Keratinocyte (primary cell): ENCODE measurements around the gene UQCC2. TPM values are rescaled to one million over a fixed set of nuclear protein-coding genes. Genes with fewer than 3 reads are reported as not detected.

Source experiments
- DNase-seq: peaks from one replicate; pipeline ENCODE4 v3.0.0-alpha.2; 2011; ENCODE audit warnings: low read depth, missing footprints, low spot score
- FAIRE-seq: peaks from 2 replicates; lab custom pipeline; 2011; peaks lifted over from hg19 to GRCh38; lab: Jason Lieb, UNC
- H2AFZ ChIP-seq: 2 replicates; pipeline ENCODE4 v1.6.0; 2012; ENCODE audit warnings: low read length, control low read depth, inconsistent platforms; ENCODE audit not compliant: control insufficient read depth
- H3K27ac ChIP-seq: 2 replicates; pipeline ENCODE4 v1.5.1; 2011; ENCODE audit warnings: low read length; ENCODE audit not compliant: control insufficient read depth, insufficient read depth
- H3K27me3 ChIP-seq: 3 replicates; pipeline ENCODE4 v1.6.0; 2011; ENCODE audit warnings: low read length; ENCODE audit not compliant: control insufficient read depth, insufficient read depth; ENCODE audit errors: extremely low read depth
- H3K36me3 ChIP-seq, 2 experiments: 2 replicates in 1 of 2; 3 replicates in 1 of 2; pipeline ENCODE4 v1.5.1; 2011; ENCODE audit warnings: low read length in 2 of 2, mild to moderate bottlenecking in 1 of 2; ENCODE audit not compliant: control insufficient read depth in 2 of 2, insufficient read depth in 2 of 2; ENCODE audit errors: extremely low read depth in 1 of 2
- H3K4me1 ChIP-seq: 3 replicates; pipeline ENCODE4 v1.5.1; 2011; ENCODE audit warnings: low read length; ENCODE audit not compliant: control insufficient read depth, insufficient read depth; ENCODE audit errors: extremely low read depth
- H3K4me2 ChIP-seq: 3 replicates; pipeline ENCODE4 v1.6.0; 2011; ENCODE audit warnings: low read depth, low read length; ENCODE audit not compliant: control insufficient read depth, insufficient read depth; ENCODE audit errors: extremely low read depth
- H3K4me3 ChIP-seq, 3 experiments: fragments of 200-600 bp in 1 of 3; sonication (generic) in 1 of 3; 2 replicates in 2 of 3; 3 replicates in 1 of 3; pipeline ENCODE4 v1.5.1; 2011 to 2016; ENCODE audit warnings: low read length in 3 of 3, mild to moderate bottlenecking in 3 of 3, control low read depth in 2 of 3, inconsistent platforms in 1 of 3, low read depth in 1 of 3, mixed read lengths in 1 of 3, mixed run types in 1 of 3, moderate library complexity in 1 of 3; ENCODE audit not compliant: control insufficient read depth in 2 of 3, insufficient read depth in 2 of 3; ENCODE audit errors: extremely low read depth in 1 of 3
- H3K79me2 ChIP-seq: 2 replicates; pipeline ENCODE4 v1.6.0; 2012; ENCODE audit warnings: low read length; ENCODE audit not compliant: control insufficient read depth, insufficient read depth
- H3K9ac ChIP-seq: 3 replicates; pipeline ENCODE4 v1.6.0; 2011; ENCODE audit warnings: low read length; ENCODE audit not compliant: control insufficient read depth, insufficient read depth; ENCODE audit errors: extremely low read depth
- H3K9me1 ChIP-seq: 3 replicates; pipeline ENCODE4 v1.6.0; 2011; ENCODE audit warnings: low read length; ENCODE audit not compliant: control insufficient read depth, insufficient read depth; ENCODE audit errors: extremely low read depth
- H3K9me3 ChIP-seq: 2 replicates; pipeline ENCODE4 v1.5.1; 2012; ENCODE audit warnings: low read depth, low read length; ENCODE audit not compliant: control insufficient read depth
- H4K20me1 ChIP-seq: 3 replicates; pipeline ENCODE4 v1.6.0; 2011; ENCODE audit warnings: low read length; ENCODE audit not compliant: control insufficient read depth, insufficient read depth; ENCODE audit errors: extremely low read depth
- CTCF ChIP-seq, 3 experiments: IDR thresholded peaks in 1 of 3; conservative IDR thresholded peaks in 1 of 3; optimal IDR thresholded peaks in 1 of 3; 2 replicates in 2 of 3; 3 replicates in 1 of 3; pipeline versions ENCODE3 to v1.5.1; 2011; ENCODE audit warnings: low read length in 3 of 3, mild to moderate bottlenecking in 3 of 3, moderate library complexity in 2 of 3, control low read depth in 1 of 3, inconsistent platforms in 1 of 3; ENCODE audit not compliant: insufficient read depth in 2 of 3; ENCODE audit errors: extremely low read depth in 1 of 3
- EZH2 ChIP-seq: IDR thresholded peaks from one replicate; pipeline ENCODE4 v1.6.1; 2012; ENCODE audit warnings: inconsistent platforms, mild to moderate bottlenecking, low read length, moderate library complexity
- dilution Hi-C: fragments of 300-500 bp; cut with MboI; formaldehyde crosslinking; loops from one replicate; pipeline ENCODE4 v1.7.0; 2020; ENCODE audit warnings: low sequenced_read_pairs; ENCODE audit not compliant: extremely low pct_ligation_motif_present
- polyA plus RNA-seq, 5 experiments: library from polyadenylated mRNA; depleted of rRNA in 3 of 5; stranded (reverse) in 3 of 5; stranded (forward) in 1 of 5; unstranded in 1 of 5; fragments of >200 nt; gene quantifications; 1 replicate in 1 of 5; 2 replicates in 3 of 5; 3 replicates in 1 of 5; pipeline versions ENCODE4 v1.2.1 to v1.2.3, GENCODE V29; 2011 to 2012; ENCODE audit warnings: missing spikeins in 2 of 5, low read depth in 1 of 5, low replicate concordance in 1 of 5

Gene UQCC2
- polyA plus RNA-seq, 1 donor (not counting 4 experiments of a cell fraction or from before 2014, with no cell fraction given), result 76.7 TPM

DNA sequence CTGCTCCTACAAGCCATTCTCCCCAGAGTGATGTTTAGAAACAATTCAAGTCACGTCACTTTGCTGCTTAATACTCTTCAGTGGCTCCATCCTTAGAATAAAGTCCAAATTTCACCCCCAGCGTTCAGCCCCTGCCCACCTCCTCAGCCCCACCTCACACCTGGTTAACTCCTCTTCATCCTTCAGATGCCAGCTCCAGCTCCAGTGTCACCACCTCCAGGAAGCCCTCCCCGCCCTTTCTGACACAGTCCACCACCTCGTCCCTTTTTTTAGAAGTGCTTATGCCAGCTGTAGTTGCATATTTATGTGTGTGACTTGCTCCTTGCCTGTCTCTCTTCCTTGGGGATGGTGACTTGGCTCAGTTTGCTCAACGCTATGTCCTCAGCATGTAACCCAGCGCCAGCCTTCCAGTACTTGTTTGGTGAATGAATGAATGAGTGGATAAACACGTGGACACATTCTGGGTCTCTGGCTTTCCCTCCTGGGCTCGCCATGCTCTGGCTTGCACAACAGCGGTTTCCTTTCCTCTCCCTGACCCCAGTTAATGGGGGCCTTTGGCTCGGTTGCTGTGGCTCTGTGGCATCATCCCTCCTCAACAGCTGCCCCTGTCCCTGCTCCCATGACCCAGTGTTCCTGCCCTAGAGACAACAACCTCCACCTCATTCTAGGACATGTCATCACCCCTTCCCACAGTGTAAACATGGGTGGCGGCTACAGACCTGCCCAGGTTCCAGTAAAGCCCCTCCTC lies 38.9 kb upstream of the UQCC2 start:
- H3K4me1 ChIP-seq, result peaks cover 11% of the 10 kb centered on the region
- H3K9me3 ChIP-seq, result no peaks in the 10 kb centered on the region
- H4K20me1 ChIP-seq, result no peaks in the 10 kb centered on the region
- no peak overlapping the region for H3K4me3 ChIP-seq
- no peak for DNase-seq
- no peak overlapping the region for H2AFZ ChIP-seq
- dilution Hi-C loops, result no loop called here
- no peaks in the 10 kb centered on the region for H3K27me3 ChIP-seq
- H3K4me2 ChIP-seq, result no peak overlapping the region
- H3K27ac ChIP-seq, result no peak overlapping the region
- H3K9ac ChIP-seq, result no peak overlapping the region
- no peaks in the 10 kb centered on the region for H3K9me1 ChIP-seq
- TF ChIP-seq EZH2 (no peak), CTCF (optimal IDR thresholded peaks at IDR 0.05 in 1 of 3, IDR thresholded peaks at IDR 0.05 in 1 of 3, conservative IDR thresholded peaks at IDR 0.05 in 1 of 3; ENCODE audit: extremely low read depth in 1 of 3, insufficient read depth in 2 of 3, low read length in 3 of 3) (no peak)
- no peaks in the 10 kb centered on the region for H3K79me2 ChIP-seq
- no peaks in the 10 kb centered on the region for H3K36me3 ChIP-seq
- no peak for FAIRE-seq

GRCh38 chr6:33749401-33749800 lies 37.9 kb upstream of the UQCC2 start:
- FAIRE-seq (no peak), DNase-seq (no peak)
- Histone ChIP-seq H3K27me3 (no peaks in the 10 kb centered on the region), H3K4me3 (no peak overlapping the region), H3K9me3 (no peaks in the 10 kb centered on the region), H3K79me2 (no peaks in the 10 kb centered on the region), H3K9ac (no peak overlapping the region), H3K9me1 (peaks cover 2% of the 10 kb centered on the region), H3K36me3 (no peaks in the 10 kb centered on the region), H3K4me2 (no peak overlapping the region), H3K4me1 (peaks cover 21% of the 10 kb centered on the region), H2AFZ (no peak overlapping the region), H3K27ac (no peak overlapping the region), H4K20me1 (no peaks in the 10 kb centered on the region)
- dilution Hi-C loops, result no loop called here
- TF ChIP-seq CTCF (optimal IDR thresholded peaks at IDR 0.05 in 1 of 3, IDR thresholded peaks at IDR 0.05 in 1 of 3, conservative IDR thresholded peaks at IDR 0.05 in 1 of 3; ENCODE audit: extremely low read depth in 1 of 3, insufficient read depth in 2 of 3, low read length in 3 of 3), result no peak
- no peak for TF ChIP-seq EZH2
